Vagina (tissue), 2 donors: Measurements from ENCODE around the gene SURF2.

ENCODE experiments used
- CTCF ChIP-seq, 3 experiments: fragments of 450-650 bp in 2 of 3; fragments of 200-600 bp in 1 of 3; sonication (generic) in 1 of 3; IDR thresholded peaks; one replicate each; pipeline ENCODE4 v1.5.1; 2017 to 2019; ENCODE audit warnings: antibody characterized with exemption in 3 of 3, mild to moderate bottlenecking in 2 of 3, moderate library complexity in 2 of 3
- POLR2A ChIP-seq, 2 donors: fragments of 450-650 bp; IDR thresholded peaks; one replicate each; pipeline ENCODE4 v1.6.1; 2017; ENCODE audit warnings: antibody characterized with exemption in 2 of 2, mild to moderate bottlenecking in 2 of 2, moderate library complexity in 2 of 2

DNA sequence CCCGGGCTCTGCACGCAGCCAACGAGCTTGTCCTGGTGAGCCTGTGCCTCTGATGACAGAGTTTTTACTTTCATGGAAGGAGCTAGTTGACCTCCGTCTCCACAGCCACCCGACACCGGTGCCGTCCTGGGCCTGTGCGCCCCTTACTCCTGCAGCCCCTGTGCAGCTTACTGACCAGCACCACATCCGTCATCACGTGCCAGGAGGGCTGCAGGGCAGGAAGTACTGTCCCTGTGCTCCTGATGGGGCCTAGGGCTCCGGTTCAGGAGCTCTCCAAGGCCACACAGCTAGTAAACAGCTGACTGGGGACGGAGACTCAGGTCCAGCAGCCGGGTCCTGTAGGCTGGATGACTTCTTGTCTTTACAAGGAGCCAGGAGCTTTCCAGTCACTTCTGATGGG, 30.0 kb downstream of the SURF2 start:
- TF ChIP-seq CTCF (IDR thresholded peaks at IDR 0.05) (no peak), POLR2A (IDR thresholded peaks at IDR 0.05) (no peak)
